Stomach (tissue), 4 donors: ENCODE data around the gene CPHXL2.

ENCODE experiments used
- EP300 ChIP-seq: sonication (generic); formaldehyde crosslinking; IDR thresholded peaks from one replicate; pipeline ENCODE4 v1.6.1; 2017; ENCODE audit warnings: antibody characterized with exemption
- TF ChIP-seq, protein P1 (sequence below), 7 experiments: fragments of 450-650 bp in 4 of 7; fragments of 200-600 bp in 3 of 7; sonication (generic) in 3 of 7; IDR thresholded peaks; one replicate each; pipeline ENCODE4 v1.5.1; 2016 to 2019; ENCODE audit warnings: antibody characterized with exemption in 7 of 7, control low read depth in 2 of 7, mild to moderate bottlenecking in 1 of 7

DNA sequence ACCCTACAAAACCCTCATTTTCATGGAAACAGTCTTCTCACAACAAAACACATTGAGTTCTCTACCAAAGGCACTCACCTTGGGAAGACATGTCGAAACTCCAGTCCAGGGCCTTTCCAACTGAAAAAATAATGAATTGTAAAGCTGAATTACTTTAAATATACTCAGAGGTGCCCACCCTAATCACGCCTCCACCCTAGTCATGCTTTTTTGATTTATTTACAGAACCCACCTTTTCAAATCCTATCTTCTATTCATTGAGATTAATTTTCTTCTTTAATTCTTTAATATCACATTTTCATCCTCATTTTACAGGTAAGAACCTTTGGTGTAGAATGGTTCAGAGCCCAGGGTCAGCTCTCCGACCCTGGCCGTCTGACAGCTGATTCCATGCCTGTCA lies at the start of gene CPHXL2:
- TF ChIP-seq EP300: no peak
- TF ChIP-seq, protein P1, sequence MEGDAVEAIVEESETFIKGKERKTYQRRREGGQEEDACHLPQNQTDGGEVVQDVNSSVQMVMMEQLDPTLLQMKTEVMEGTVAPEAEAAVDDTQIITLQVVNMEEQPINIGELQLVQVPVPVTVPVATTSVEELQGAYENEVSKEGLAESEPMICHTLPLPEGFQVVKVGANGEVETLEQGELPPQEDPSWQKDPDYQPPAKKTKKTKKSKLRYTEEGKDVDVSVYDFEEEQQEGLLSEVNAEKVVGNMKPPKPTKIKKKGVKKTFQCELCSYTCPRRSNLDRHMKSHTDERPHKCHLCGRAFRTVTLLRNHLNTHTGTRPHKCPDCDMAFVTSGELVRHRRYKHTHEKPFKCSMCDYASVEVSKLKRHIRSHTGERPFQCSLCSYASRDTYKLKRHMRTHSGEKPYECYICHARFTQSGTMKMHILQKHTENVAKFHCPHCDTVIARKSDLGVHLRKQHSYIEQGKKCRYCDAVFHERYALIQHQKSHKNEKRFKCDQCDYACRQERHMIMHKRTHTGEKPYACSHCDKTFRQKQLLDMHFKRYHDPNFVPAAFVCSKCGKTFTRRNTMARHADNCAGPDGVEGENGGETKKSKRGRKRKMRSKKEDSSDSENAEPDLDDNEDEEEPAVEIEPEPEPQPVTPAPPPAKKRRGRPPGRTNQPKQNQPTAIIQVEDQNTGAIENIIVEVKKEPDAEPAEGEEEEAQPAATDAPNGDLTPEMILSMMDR (IDR thresholded peaks at IDR 0.05): no peak
